ENCODE data around the gene OR5W2. TPM values are rescaled to one million over a fixed set of nuclear protein-coding genes. Genes with fewer than 3 reads are reported as not detected.
"Not testable (repeated sequence)": the region's sequence is repeated elsewhere in the genome, so short reads cannot be mapped to it uniquely, and the experiment has no call there.

Gene OR5W2
- polyA plus RNA-seq, 1 donor from 2014 or later = not detected

GRCh38 chr11:55884995-55885394 lies 29.4 kb downstream of the OR5W2 start:
- not testable (repeated sequence) for H3K27me3 ChIP-seq (ENCODE audit: insufficient read depth, low read depth, low read length); H4K20me1 ChIP-seq (ENCODE audit: insufficient read depth); H3K9ac ChIP-seq (ENCODE audit: low read length)

GRCh38 chr11:55882997-55883396 lies 31.4 kb downstream of the OR5W2 start, which contains the start of gene TRIM51:
Gene TRIM51 (plus strand): TSS chr11:55883297. CDS start chr11:55885429, 2,132 bp downstream.
- not testable (repeated sequence) for H3K9me2 ChIP-seq (ENCODE audit: insufficient read depth, low read length); H3K4me2 ChIP-seq (ENCODE audit: low read length); H3K9me3 ChIP-seq (ENCODE audit: low read length); H3F3A ChIP-seq (ENCODE audit: insufficient read depth, low read length, poor library complexity, severe bottlenecking); H4K20me1 ChIP-seq (ENCODE audit: insufficient read depth); H3K36me3 ChIP-seq (ENCODE audit: insufficient read depth, low read length); H3K79me2 ChIP-seq (replicated peaks; ENCODE audit: insufficient read depth, low read length); H3K27me3 ChIP-seq (ENCODE audit: insufficient read depth, low read depth, low read length); H3K4me3 ChIP-seq (ENCODE audit: low read length); H3K27ac ChIP-seq (ENCODE audit: low read length); H3K9ac ChIP-seq (ENCODE audit: low read length); H2AFZ ChIP-seq (ENCODE audit: low read depth, low read length)

More at GRCh38 chr11:55884995-55885394, 29.4 kb downstream of the OR5W2 start:
- not testable (repeated sequence) for H3K4me2 ChIP-seq (ENCODE audit: low read length); H3K36me3 ChIP-seq (ENCODE audit: insufficient read depth, low read length); H3K79me2 ChIP-seq (replicated peaks; ENCODE audit: insufficient read depth, low read length); H3K4me3 ChIP-seq (ENCODE audit: low read length); H2AFZ ChIP-seq (ENCODE audit: low read depth, low read length); H3F3A ChIP-seq (ENCODE audit: insufficient read depth, low read length, poor library complexity, severe bottlenecking); H3K9me3 ChIP-seq (ENCODE audit: low read length); H3K27ac ChIP-seq (ENCODE audit: low read length); H3K9me2 ChIP-seq (ENCODE audit: insufficient read depth, low read length)

- not testable (repeated sequence) for H3K9me2 ChIP-seq (ENCODE audit: insufficient read depth, low read length); H4K20me1 ChIP-seq (ENCODE audit: insufficient read depth); H2AFZ ChIP-seq (ENCODE audit: low read depth, low read length); H3K27me3 ChIP-seq (ENCODE audit: insufficient read depth, low read depth, low read length); H3K9ac ChIP-seq (ENCODE audit: low read length); H3K4me3 ChIP-seq (ENCODE audit: low read length); H3K36me3 ChIP-seq (ENCODE audit: insufficient read depth, low read length); H3K27ac ChIP-seq (ENCODE audit: low read length); H3K79me2 ChIP-seq (replicated peaks; ENCODE audit: insufficient read depth, low read length); H3K4me2 ChIP-seq (ENCODE audit: low read length); H3K9me3 ChIP-seq (ENCODE audit: low read length); H3F3A ChIP-seq (ENCODE audit: insufficient read depth, low read length, poor library complexity, severe bottlenecking)
These were observed 41.2 kb downstream of the OR5W2 start for GRCh38 chr11:55873146-55873545.

- not testable (repeated sequence) for H3K9me3 ChIP-seq (ENCODE audit: low read length); H3K27ac ChIP-seq (ENCODE audit: low read length); H3K4me3 ChIP-seq (ENCODE audit: low read length); H3K79me2 ChIP-seq (replicated peaks; ENCODE audit: insufficient read depth, low read length); H3K9ac ChIP-seq (ENCODE audit: low read length); H2AFZ ChIP-seq (ENCODE audit: low read depth, low read length); H3K4me2 ChIP-seq (ENCODE audit: low read length); H4K20me1 ChIP-seq (ENCODE audit: insufficient read depth); H3K27me3 ChIP-seq (ENCODE audit: insufficient read depth, low read depth, low read length); H3K9me2 ChIP-seq (ENCODE audit: insufficient read depth, low read length); H3F3A ChIP-seq (ENCODE audit: insufficient read depth, low read length, poor library complexity, severe bottlenecking); H3K36me3 ChIP-seq (ENCODE audit: insufficient read depth, low read length)
These were observed 41.7 kb downstream of the OR5W2 start for GRCh38 chr11:55872731-55873130.

GRCh38 chr11:55867354-55867753 lies 47.0 kb downstream of the OR5W2 start:
- not testable (repeated sequence) for H3K9ac ChIP-seq (ENCODE audit: low read length); H3K9me3 ChIP-seq (ENCODE audit: low read length); H3K9me2 ChIP-seq (ENCODE audit: insufficient read depth, low read length); H3F3A ChIP-seq (ENCODE audit: insufficient read depth, low read length, poor library complexity, severe bottlenecking); H3K36me3 ChIP-seq (ENCODE audit: insufficient read depth, low read length); H2AFZ ChIP-seq (ENCODE audit: low read depth, low read length); H4K20me1 ChIP-seq (ENCODE audit: insufficient read depth); H3K27ac ChIP-seq (ENCODE audit: low read length); H3K4me2 ChIP-seq (ENCODE audit: low read length); H3K4me3 ChIP-seq (ENCODE audit: low read length); H3K79me2 ChIP-seq (replicated peaks; ENCODE audit: insufficient read depth, low read length); H3K27me3 ChIP-seq (ENCODE audit: insufficient read depth, low read depth, low read length)

Small RNAs within 50 kb of the gene (small RNA-seq; reads per million reads assigned to genes)
- 0 reads per million in 3 experiments for gene AC036111.3

Other genes with a start within 250 kb of the OR5W2 start
- not detected in 2 replicates for gene OR5D13, start 141.1 kb downstream of the OR5W2 start, polyA plus RNA-seq
- not detected in 2 replicates for gene OR5D14, start 119.0 kb downstream of the OR5W2 start, polyA plus RNA-seq
- gene OR5L1, start 103.2 kb downstream of the OR5W2 start, polyA plus RNA-seq = not detected in 2 replicates
- not detected in 2 replicates for gene OR5D18, start 95.0 kb downstream of the OR5W2 start, polyA plus RNA-seq
- gene OR5L2, start 87.4 kb downstream of the OR5W2 start, polyA plus RNA-seq = not detected in 2 replicates
- gene OR5D16, start 75.8 kb downstream of the OR5W2 start, polyA plus RNA-seq = not detected in 2 replicates
- not detected in 2 replicates for gene TRIM51, start 31.3 kb downstream of the OR5W2 start, polyA plus RNA-seq
- gene OR5I1, start 21.8 kb upstream of the OR5W2 start, polyA plus RNA-seq = not detected in 2 replicates
- gene OR10AG1, start 55.4 kb upstream of the OR5W2 start, polyA plus RNA-seq = not detected in 2 replicates
- gene OR5F1, start 80.0 kb upstream of the OR5W2 start, polyA plus RNA-seq = not detected in 2 replicates
- not detected in 2 replicates for gene OR5AS1, start 113.1 kb upstream of the OR5W2 start, polyA plus RNA-seq
- gene OR8I2, start 178.7 kb upstream of the OR5W2 start, polyA plus RNA-seq = not detected in 2 replicates
- gene OR8H2, start 189.1 kb upstream of the OR5W2 start, polyA plus RNA-seq = not detected in 2 replicates
- gene OR8H3, start 207.8 kb upstream of the OR5W2 start, polyA plus RNA-seq = not detected in 2 replicates
- gene OR8J3, start 225.6 kb upstream of the OR5W2 start, polyA plus RNA-seq = not detected in 2 replicates
- gene OR8K5, start 245.7 kb upstream of the OR5W2 start, polyA plus RNA-seq = not detected in 2 replicates